Measurements from ENCODE around the gene THSD7B. TPM values are rescaled to one million over a fixed set of nuclear protein-coding genes. Genes with fewer than 3 reads are reported as not detected.
A peak's percentile ranks its signal among the peaks of the same experiment; 100 is the strongest.
"Not testable (repeated sequence)": the region's sequence is repeated elsewhere in the genome, so short reads cannot be mapped to it uniquely, and the experiment has no call there.

The THSD7B gene
- polyA plus RNA-seq, 6 donors from 2014 or later, result 0.09 TPM; not detected in 5

GRCh38 chr2:137525641-137526190 lies 760.4 kb downstream of the THSD7B start:
- no peak overlapping the region for H3K27ac Mint-ChIP-seq
- no peak for DNase-seq
- no peak for ATAC-seq (ENCODE audit: low read depth in 2 of 2)
- H3K36me3 Mint-ChIP-seq, result no peaks in the 10 kb centered on the region
- H3K9me3 Mint-ChIP-seq, result peaks cover 0 to 5% (median 0%) of the 10 kb centered on the region in 7 donors
- H3K4me3 Mint-ChIP-seq, result no peak overlapping the region
- H3K27me3 Mint-ChIP-seq, result no peaks in the 10 kb centered on the region
- no peaks in the 10 kb centered on the region for H3K4me1 Mint-ChIP-seq

GRCh38 chr2:137535897-137536296 lies 770.6 kb downstream of the THSD7B start:
- Mint-ChIP-seq H3K27me3 (no peaks in the 10 kb centered on the region), H3K9me3 (peaks cover 0 to 14% (median 1%) of the 10 kb centered on the region in 7 donors), H3K27ac (no peak overlapping the region), H3K4me1 (no peaks in the 10 kb centered on the region), H3K36me3 (no peaks in the 10 kb centered on the region), H3K4me3 (peak overlapping the region in 1 of 8 donors; percentile 1)
- no peak for DNase-seq
- no peak for ATAC-seq (ENCODE audit: low read depth in 2 of 2)

GRCh38 chr2:137539336-137539735 lies 774.0 kb downstream of the THSD7B start:
- no peaks in the 10 kb centered on the region for H3K4me1 Mint-ChIP-seq
- no peak overlapping the region for H3K27ac Mint-ChIP-seq
- H3K4me3 Mint-ChIP-seq, result no peak overlapping the region
- H3K36me3 Mint-ChIP-seq, result no peaks in the 10 kb centered on the region
- DNase-seq (no peak), ATAC-seq (ENCODE audit: low read depth in 2 of 2) (no peak)
- H3K9me3 Mint-ChIP-seq, result peaks cover 2 to 31% (median 5%) of the 10 kb centered on the region in 7 donors
- H3K27me3 Mint-ChIP-seq, result no peaks in the 10 kb centered on the region

- Mint-ChIP-seq H3K9me3 (peaks cover 0 to 4% (median 2%) of the 10 kb centered on the region in 7 donors), H3K4me1 (no peaks in the 10 kb centered on the region), H3K27ac (no peak overlapping the region), H3K4me3 (no peak overlapping the region), H3K27me3 (no peaks in the 10 kb centered on the region), H3K36me3 (no peaks in the 10 kb centered on the region)
- ATAC-seq (ENCODE audit: low read depth in 2 of 2), result no peak
- DNase-seq, result no peak
These were observed 782.5 kb downstream of the THSD7B start for GRCh38 chr2:137547842-137548241.

- Mint-ChIP-seq H3K36me3 (no peaks in the 10 kb centered on the region), H3K4me3 (no peak overlapping the region), H3K27ac (no peak overlapping the region), H3K9me3 (peaks cover 0 to 13% (median 2%) of the 10 kb centered on the region in 7 donors), H3K4me1 (no peaks in the 10 kb centered on the region), H3K27me3 (no peaks in the 10 kb centered on the region)
- no peak for ATAC-seq (ENCODE audit: low read depth in 2 of 2)
- no peak for DNase-seq
These were observed 801.0 kb downstream of the THSD7B start for GRCh38 chr2:137566387-137566786.

GRCh38 chr2:137570484-137570883 lies 805.1 kb downstream of the THSD7B start:
- Mint-ChIP-seq H3K27me3 (no peaks in the 10 kb centered on the region), H3K4me3 (no peak overlapping the region), H3K9me3 (peaks cover 0 to 9% (median 3%) of the 10 kb centered on the region in 7 donors), H3K4me1 (no peaks in the 10 kb centered on the region), H3K27ac (no peak overlapping the region), H3K36me3 (no peaks in the 10 kb centered on the region)
- DNase-seq (no peak), ATAC-seq (ENCODE audit: low read depth in 2 of 2) (no peak)

GRCh38 chr2:137587834-137588233 lies 822.5 kb downstream of the THSD7B start:
- not testable (repeated sequence) for H3K4me3 Mint-ChIP-seq; H3K27me3 Mint-ChIP-seq; H3K27ac Mint-ChIP-seq; ATAC-seq (ENCODE audit: low read depth in 2 of 2); H3K36me3 Mint-ChIP-seq; H3K4me1 Mint-ChIP-seq; DNase-seq
- peaks cover 3 to 25% (median 19%) of the 10 kb centered on the region in 7 donors for H3K9me3 Mint-ChIP-seq

- ATAC-seq (ENCODE audit: low read depth in 2 of 2); H3K27ac Mint-ChIP-seq; H3K4me1 Mint-ChIP-seq; H3K27me3 Mint-ChIP-seq; DNase-seq; H3K4me3 Mint-ChIP-seq; H3K36me3 Mint-ChIP-seq: not testable (repeated sequence)
- H3K9me3 Mint-ChIP-seq, result peaks cover 3 to 20% (median 14%) of the 10 kb centered on the region in 7 donors
These were observed 823.2 kb downstream of the THSD7B start for GRCh38 chr2:137588578-137588977.

- Mint-ChIP-seq H3K4me1 (no peaks in the 10 kb centered on the region), H3K4me3 (no peak overlapping the region), H3K27me3 (no peaks in the 10 kb centered on the region), H3K36me3 (no peaks in the 10 kb centered on the region), H3K27ac (no peak overlapping the region), H3K9me3 (peaks cover 3 to 13% (median 7%) of the 10 kb centered on the region in 7 donors)
- no peak for ATAC-seq (ENCODE audit: low read depth in 2 of 2)
- DNase-seq, result no peak
These were observed 824.8 kb downstream of the THSD7B start for GRCh38 chr2:137590102-137590501.

- Mint-ChIP-seq H3K27ac (no peak overlapping the region), H3K9me3 (peaks cover 0 to 8% (median 0%) of the 10 kb centered on the region in 7 donors), H3K4me3 (no peak overlapping the region), H3K4me1 (no peaks in the 10 kb centered on the region), H3K36me3 (no peaks in the 10 kb centered on the region), H3K27me3 (no peaks in the 10 kb centered on the region)
- ATAC-seq (ENCODE audit: low read depth in 2 of 2), result no peak
- no peak for DNase-seq
These were observed 842.5 kb downstream of the THSD7B start for GRCh38 chr2:137607722-137608318.

- H3K27me3 Mint-ChIP-seq, result no peaks in the 10 kb centered on the region
- H3K4me3 Mint-ChIP-seq, result no peak overlapping the region
- no peaks in the 10 kb centered on the region for H3K36me3 Mint-ChIP-seq
- no peaks in the 10 kb centered on the region for H3K4me1 Mint-ChIP-seq
- peak overlapping the region in 1 of 6 donors; percentile 5 for H3K27ac Mint-ChIP-seq
- ATAC-seq (ENCODE audit: low read depth in 2 of 2), result no peak
- DNase-seq, result no peak
- peaks cover 0 to 8% (median 2%) of the 10 kb centered on the region in 7 donors for H3K9me3 Mint-ChIP-seq
These were observed 873.6 kb downstream of the THSD7B start for GRCh38 chr2:137638932-137639331.

- Mint-ChIP-seq H3K27ac (no peak overlapping the region), H3K9me3 (peaks cover 0 to 8% (median 4%) of the 10 kb centered on the region in 7 donors)
These were observed 879.4 kb downstream of the THSD7B start for GRCh38 chr2:137644731-137645130.

GRCh38 chr2:137654046-137654445 lies 888.7 kb downstream of the THSD7B start:
- Mint-ChIP-seq H3K9me3 (peaks cover 0 to 11% (median 3%) of the 10 kb centered on the region in 7 donors), H3K4me3 (no peak overlapping the region), H3K4me1 (no peaks in the 10 kb centered on the region), H3K27ac (no peak overlapping the region), H3K27me3 (peaks cover 0 to 4% (median 0%) of the 10 kb centered on the region in 3 donors), H3K36me3 (no peaks in the 10 kb centered on the region)
- ATAC-seq (ENCODE audit: low read depth in 2 of 2) (no peak), DNase-seq (no peak)

More at GRCh38 chr2:137644731-137645130, 879.4 kb downstream of the THSD7B start:
- Mint-ChIP-seq H3K4me1 (no peaks in the 10 kb centered on the region), H3K27me3 (no peaks in the 10 kb centered on the region), H3K36me3 (no peaks in the 10 kb centered on the region), H3K4me3 (no peak overlapping the region)
- no peak for DNase-seq
- no peak for ATAC-seq (ENCODE audit: low read depth in 2 of 2)

GRCh38 chr2:137655814-137656213 lies 890.5 kb downstream of the THSD7B start:
- H3K27ac Mint-ChIP-seq, result no peak overlapping the region
- H3K4me3 Mint-ChIP-seq, result no peak overlapping the region
- DNase-seq (no peak), ATAC-seq (ENCODE audit: low read depth in 2 of 2) (no peak)
- peaks cover 0 to 4% (median 0%) of the 10 kb centered on the region in 3 donors for H3K27me3 Mint-ChIP-seq
- no peaks in the 10 kb centered on the region for H3K36me3 Mint-ChIP-seq
- H3K4me1 Mint-ChIP-seq, result no peaks in the 10 kb centered on the region
- peaks cover 0 to 8% (median 2%) of the 10 kb centered on the region in 7 donors for H3K9me3 Mint-ChIP-seq
